ENCODE measurements around the gene UBA1. TPM values are rescaled to one million over a fixed set of nuclear protein-coding genes. Genes with fewer than 3 reads are reported as not detected.

Gene UBA1
- total RNA-seq, 4 donors from 2014 or later = 114 to 203 (median 146) TPM

DNA sequence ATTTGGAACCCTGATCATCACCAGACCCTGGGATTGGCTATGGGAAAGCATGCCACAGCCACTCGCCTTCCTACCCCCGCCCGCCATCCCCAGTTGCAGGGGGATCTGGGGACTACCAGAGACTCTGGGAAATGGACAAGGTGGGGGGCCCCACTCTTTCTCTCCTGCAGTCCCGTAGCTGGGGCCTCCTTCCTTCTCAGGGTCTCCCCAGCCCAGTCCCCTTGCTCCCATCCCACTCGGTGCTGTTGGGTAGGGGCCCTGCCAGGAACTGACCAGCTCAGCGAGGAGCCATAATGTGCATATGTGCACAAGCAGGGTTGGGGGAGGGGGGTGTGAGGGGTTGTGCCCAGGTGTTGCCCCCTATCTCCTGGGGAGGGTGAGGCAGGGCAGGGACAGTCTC lies 35.8 kb downstream of the UBA1 start:
- TF ChIP-seq CTCF (IDR thresholded peaks at IDR 0.05) = no peak
- TF ChIP-seq POLR2A (IDR thresholded peaks at IDR 0.05) = no peak
- Histone ChIP-seq H3K4me1 (no peaks in the 10 kb centered on the region), H3K9me3 (no peaks in the 10 kb centered on the region), H3K27me3 (no peaks in the 10 kb centered on the region), H3K27ac (no peak overlapping the region), H3K4me3 (no peak overlapping the region), H3K36me3 (peaks cover 0 to 41% (median 0%) of the 10 kb centered on the region in 3 donors)
- DNase-seq = peak in 1 of 3 donors; percentile 42

DNA sequence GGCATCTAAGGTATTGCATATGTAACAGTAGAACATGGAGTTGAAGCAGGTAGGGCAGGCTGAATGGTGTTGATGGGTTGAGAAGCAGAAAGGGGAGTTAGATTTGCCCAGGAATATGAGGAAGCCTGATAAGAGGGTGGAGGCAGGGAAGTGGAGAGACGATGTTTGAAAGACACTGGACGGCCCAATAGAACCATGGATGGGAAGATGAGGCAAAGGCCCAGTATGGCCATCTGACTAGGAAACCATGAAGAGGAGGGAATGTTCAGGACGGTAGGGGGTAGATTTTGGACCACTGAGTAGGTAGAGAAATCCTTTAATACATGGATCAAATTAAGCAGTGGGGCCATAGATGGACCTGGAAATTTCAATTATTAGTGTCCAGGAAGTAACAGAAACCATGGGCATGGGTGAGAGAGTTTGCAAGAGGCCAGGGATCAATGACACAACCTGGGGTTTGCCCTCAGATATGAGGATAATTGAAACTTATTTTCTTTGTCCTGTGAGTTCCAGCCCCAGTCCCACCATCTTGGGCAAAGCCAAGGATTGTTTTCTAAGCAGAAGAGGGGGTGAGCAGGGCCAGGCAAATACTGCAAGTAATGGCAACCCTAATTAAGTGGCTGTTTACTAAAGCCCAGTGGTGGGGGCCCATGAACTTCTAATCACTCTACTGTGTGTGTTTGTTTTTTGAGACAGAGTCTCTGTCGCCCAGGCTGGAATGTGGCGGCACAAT lies 36.7 kb downstream of the UBA1 start:
- H3K27ac ChIP-seq = no peak overlapping the region
- TF ChIP-seq POLR2A (IDR thresholded peaks at IDR 0.05) (no peak), CTCF (IDR thresholded peaks at IDR 0.05) (no peak)
- H3K4me3 ChIP-seq = no peak overlapping the region
- H3K4me1 ChIP-seq = no peaks in the 10 kb centered on the region
- H3K9me3 ChIP-seq = no peaks in the 10 kb centered on the region
- peaks cover 0 to 32% (median 0%) of the 10 kb centered on the region in 3 donors for H3K36me3 ChIP-seq
- H3K27me3 ChIP-seq = no peaks in the 10 kb centered on the region
- DNase-seq = peak in 1 of 3 donors; percentile 26

- Histone ChIP-seq H3K27ac (no peak overlapping the region), H3K4me3 (no peak overlapping the region), H3K4me1 (no peaks in the 10 kb centered on the region), H3K27me3 (no peaks in the 10 kb centered on the region), H3K9me3 (no peaks in the 10 kb centered on the region), H3K36me3 (peaks cover 0 to 24% (median 0%) of the 10 kb centered on the region in 3 donors)
- DNase-seq = peak in 1 of 3 donors; percentile 7
- TF ChIP-seq CTCF (IDR thresholded peaks at IDR 0.05) = no peak
- no peak for TF ChIP-seq POLR2A (IDR thresholded peaks at IDR 0.05)
These were observed 37.5 kb downstream of the UBA1 start for GRCh38 chrX:47231167-47231566.

DNA sequence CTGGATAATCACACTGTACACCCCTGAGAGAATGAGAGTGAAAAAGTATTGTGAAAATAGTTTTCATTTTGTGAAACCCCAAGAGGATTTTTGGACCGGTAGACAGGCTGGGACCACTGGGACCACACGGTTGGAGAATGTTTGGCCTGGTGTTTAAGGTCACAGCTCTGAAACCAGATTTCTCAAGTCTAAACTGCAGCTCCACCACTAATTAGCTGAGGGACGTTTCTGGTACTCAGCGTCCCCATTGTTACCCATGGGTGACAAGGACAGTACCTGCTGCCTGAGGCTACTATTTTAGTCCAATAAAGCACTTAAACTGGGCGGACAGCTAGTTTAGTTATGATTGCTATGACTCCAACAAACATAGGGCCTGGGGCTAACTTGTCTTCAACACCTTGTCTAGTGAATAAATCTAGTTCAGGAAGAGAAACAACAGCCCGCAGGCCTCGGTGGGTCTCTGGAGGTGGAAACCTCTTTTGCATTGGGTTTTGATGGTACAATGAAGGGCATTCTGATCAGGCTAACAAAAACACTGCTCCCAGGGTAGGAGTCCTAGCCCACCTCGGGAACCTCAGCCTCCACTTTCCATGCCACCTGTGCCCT lies 38.7 kb downstream of the UBA1 start:
- peak overlapping the region; percentile 56 to 75 (median 66) for H3K4me3 ChIP-seq
- TF ChIP-seq POLR2A (IDR thresholded peaks at IDR 0.05) (no peak), CTCF (IDR thresholded peaks at IDR 0.05) (no peak)
- no peaks in the 10 kb centered on the region for H3K9me3 ChIP-seq
- H3K36me3 ChIP-seq = peaks cover 0 to 12% (median 0%) of the 10 kb centered on the region in 3 donors
- no peaks in the 10 kb centered on the region for H3K27me3 ChIP-seq
- H3K27ac ChIP-seq = peak overlapping the region; percentile 90 to 100 (median 96)
- DNase-seq = no peak
- H3K4me1 ChIP-seq = no peaks in the 10 kb centered on the region

- H3K27ac ChIP-seq = peak within 1 kb of the TSS; percentile 90 to 100 (median 96)
- H3K4me3 ChIP-seq = peak within 1 kb of the TSS; percentile 56 to 75 (median 66)
- no peaks in the 10 kb centered on the region for H3K27me3 ChIP-seq
- H3K9me3 ChIP-seq = no peaks in the 10 kb centered on the region
- TF ChIP-seq CTCF (IDR thresholded peaks at IDR 0.05) = no peak
- TF ChIP-seq POLR2A (IDR thresholded peaks at IDR 0.05) = peak in 1 of 2 donors; percentile 31
- H3K4me1 ChIP-seq = no peaks in the 10 kb centered on the region
- H3K36me3 ChIP-seq = peaks cover 0 to 10% (median 0%) of the 10 kb centered on the region in 3 donors
- peak in 2 of 3 donors; percentile 45 to 67 for DNase-seq
These were observed 39.2 kb downstream of the UBA1 start, which contains the start of gene USP11 for GRCh38 chrX:47232803-47233332. Gene USP11, plus strand, starts transcription at chrX:47233009. Its CDS starts 35 bp downstream, at chrX:47233044.
